ENCODE measurements around the gene YAF2.

- TF ChIP-seq CTCF (IDR thresholded peaks at IDR 0.05) (no peak), EZH2 (IDR thresholded peaks at IDR 0.05; ENCODE audit: borderline replicate concordance, insufficient read depth, low read depth, low read length, poor library complexity, severe bottlenecking) (no peak)
Observed at GRCh38 chr12:42163913-42164312, 74.1 kb downstream of the YAF2 start.
